Measurements from ENCODE around the gene PDLIM3. TPM values are rescaled to one million over a fixed set of nuclear protein-coding genes. Genes with fewer than 3 reads are reported as not detected.
"Not testable (repeated sequence)": the region's sequence is repeated elsewhere in the genome, so short reads cannot be mapped to it uniquely, and the experiment has no call there.

PDLIM3 gene
- total RNA-seq, 1 experiment from 2014 or later = 4.8 TPM

DNA sequence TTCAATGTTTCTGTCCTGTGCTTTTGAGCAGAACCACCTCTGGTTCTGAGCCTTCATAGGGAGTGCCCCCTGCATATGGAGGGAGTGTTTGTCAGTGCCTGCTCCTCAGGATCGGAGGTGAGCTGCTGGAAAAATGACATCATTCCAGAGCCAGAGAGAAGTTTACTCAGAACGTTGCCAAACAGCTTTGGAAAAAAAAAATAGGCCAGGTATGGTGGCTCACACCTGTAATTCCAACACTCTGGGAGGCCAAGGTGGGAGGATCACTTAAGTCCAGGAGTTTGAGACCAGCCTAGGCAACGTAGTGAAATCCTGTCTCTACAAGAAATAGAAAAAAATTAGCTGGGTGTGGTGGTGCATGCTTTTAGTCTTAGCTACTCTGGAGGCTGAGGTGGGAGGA, 27.2 kb upstream of the PDLIM3 start:
- Histone ChIP-seq H3K27me3 (replicated peaks; ENCODE audit: control insufficient read depth, insufficient read depth, low read length) (no peaks in the 10 kb centered on the region), H3K36me3 (ENCODE audit: control insufficient read depth, insufficient read depth, low read length) (no peaks in the 10 kb centered on the region), H3K4me3 (ENCODE audit: low read depth, low read length) (no peak overlapping the region), H3K4me1 (peaks cover 23% of the 10 kb centered on the region), H3K9me3 (no peaks in the 10 kb centered on the region)
- no TSS peak for BruUV-seq (replicated peaks)
- intact Hi-C loops (cut with micrococcal nuclease; ENCODE audit: unreplicated experiment) = no loop called here
- POLR2A ChIA-PET = no interaction called here
- Mint-ChIP-seq H3K4me1 (ENCODE audit: low read depth, unreplicated experiment) (peaks cover 30% of the 10 kb centered on the region), H3K9me3 (ENCODE audit: unreplicated experiment) (peaks cover 12% of the 10 kb centered on the region), H3K36me3 (ENCODE audit: insufficient read depth, unreplicated experiment) (no peaks in the 10 kb centered on the region), H3K27me3 (ENCODE audit: insufficient read depth, unreplicated experiment) (no peaks in the 10 kb centered on the region), H3K27ac (ENCODE audit: unreplicated experiment) (no peak overlapping the region), H3K4me3 (ENCODE audit: unreplicated experiment) (no peak overlapping the region)
- DNase-seq = no peak
- CTCF ChIA-PET = no interaction called here
- TF ChIP-seq, protein P1, sequence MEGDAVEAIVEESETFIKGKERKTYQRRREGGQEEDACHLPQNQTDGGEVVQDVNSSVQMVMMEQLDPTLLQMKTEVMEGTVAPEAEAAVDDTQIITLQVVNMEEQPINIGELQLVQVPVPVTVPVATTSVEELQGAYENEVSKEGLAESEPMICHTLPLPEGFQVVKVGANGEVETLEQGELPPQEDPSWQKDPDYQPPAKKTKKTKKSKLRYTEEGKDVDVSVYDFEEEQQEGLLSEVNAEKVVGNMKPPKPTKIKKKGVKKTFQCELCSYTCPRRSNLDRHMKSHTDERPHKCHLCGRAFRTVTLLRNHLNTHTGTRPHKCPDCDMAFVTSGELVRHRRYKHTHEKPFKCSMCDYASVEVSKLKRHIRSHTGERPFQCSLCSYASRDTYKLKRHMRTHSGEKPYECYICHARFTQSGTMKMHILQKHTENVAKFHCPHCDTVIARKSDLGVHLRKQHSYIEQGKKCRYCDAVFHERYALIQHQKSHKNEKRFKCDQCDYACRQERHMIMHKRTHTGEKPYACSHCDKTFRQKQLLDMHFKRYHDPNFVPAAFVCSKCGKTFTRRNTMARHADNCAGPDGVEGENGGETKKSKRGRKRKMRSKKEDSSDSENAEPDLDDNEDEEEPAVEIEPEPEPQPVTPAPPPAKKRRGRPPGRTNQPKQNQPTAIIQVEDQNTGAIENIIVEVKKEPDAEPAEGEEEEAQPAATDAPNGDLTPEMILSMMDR (IDR thresholded peaks at IDR 0.05; ENCODE audit: insufficient read depth in 1 of 2, low read depth in 1 of 2, low read length in 1 of 2, severe bottlenecking in 1 of 2, unreplicated experiment in 1 of 2) = no peak

DNA sequence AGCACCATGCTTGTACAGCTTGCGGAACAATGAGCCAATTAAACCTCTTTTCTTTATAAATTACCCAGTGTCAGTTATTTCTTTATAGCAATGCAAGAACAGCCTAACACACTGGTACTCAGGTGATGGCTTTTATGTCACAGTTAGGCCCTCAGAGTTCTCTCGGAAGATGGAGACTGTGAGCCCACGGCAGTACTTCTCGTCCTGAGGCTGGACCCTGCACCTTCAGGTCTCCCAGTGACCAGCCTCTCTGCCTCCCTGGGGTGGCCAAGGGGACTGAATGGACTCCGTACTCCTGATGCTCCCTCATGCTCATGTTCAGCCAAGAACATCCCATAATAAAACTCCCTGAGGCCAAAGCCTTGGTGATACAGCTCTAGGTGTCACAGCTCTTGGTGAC, 25.0 kb upstream of the PDLIM3 start:
- peak overlapping the region; percentile 82 for H3K27ac Mint-ChIP-seq (ENCODE audit: unreplicated experiment)
- H3K4me3 Mint-ChIP-seq (ENCODE audit: unreplicated experiment) = no peak overlapping the region
- no peaks in the 10 kb centered on the region for H3K36me3 ChIP-seq (ENCODE audit: control insufficient read depth, insufficient read depth, low read length)
- CTCF ChIA-PET = no interaction called here
- peaks cover 15% of the 10 kb centered on the region for H3K4me1 Mint-ChIP-seq (ENCODE audit: low read depth, unreplicated experiment)
- peaks cover 11% of the 10 kb centered on the region for H3K4me1 ChIP-seq
- H3K9me3 Mint-ChIP-seq (ENCODE audit: unreplicated experiment) = peaks cover 22% of the 10 kb centered on the region
- TF ChIP-seq, protein P1 (IDR thresholded peaks at IDR 0.05; ENCODE audit: insufficient read depth in 1 of 2, low read depth in 1 of 2, low read length in 1 of 2, severe bottlenecking in 1 of 2, unreplicated experiment in 1 of 2) = no peak
- no peaks in the 10 kb centered on the region for H3K36me3 Mint-ChIP-seq (ENCODE audit: insufficient read depth, unreplicated experiment)
- H3K4me3 ChIP-seq (ENCODE audit: low read depth, low read length) = no peak overlapping the region
- POLR2A ChIA-PET = no interaction called here
- H3K27me3 ChIP-seq (replicated peaks; ENCODE audit: control insufficient read depth, insufficient read depth, low read length) = no peaks in the 10 kb centered on the region
- H3K9me3 ChIP-seq = no peaks in the 10 kb centered on the region
- BruUV-seq (replicated peaks) = no TSS peak
- intact Hi-C loops (cut with micrococcal nuclease; ENCODE audit: unreplicated experiment) = no loop called here
- no peak for DNase-seq
- no peaks in the 10 kb centered on the region for H3K27me3 Mint-ChIP-seq (ENCODE audit: insufficient read depth, unreplicated experiment)

DNA sequence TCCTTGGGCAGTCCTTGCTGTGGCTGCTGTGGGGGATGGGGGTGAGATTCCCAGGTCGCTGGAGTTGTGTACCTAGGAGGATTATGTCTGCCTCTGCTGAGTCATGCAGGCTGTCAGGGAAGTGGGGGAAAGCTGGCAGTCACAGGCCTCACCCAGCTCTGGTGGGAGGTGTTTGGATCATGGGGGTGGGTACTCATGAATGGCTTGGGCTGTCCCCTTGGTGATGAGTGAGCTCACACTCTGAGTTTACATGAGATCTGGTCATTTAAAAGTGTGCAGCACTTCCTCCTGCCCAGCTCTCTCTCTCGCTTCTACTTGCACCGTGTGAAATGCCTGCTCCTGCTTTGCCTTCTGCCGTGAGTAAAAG, 24.6 kb upstream of the PDLIM3 start:
- DNase-seq = peak; percentile 55 to 79
- Histone ChIP-seq H3K9me3 (no peaks in the 10 kb centered on the region), H3K4me1 (peaks cover 11% of the 10 kb centered on the region), H3K36me3 (ENCODE audit: control insufficient read depth, insufficient read depth, low read length) (no peaks in the 10 kb centered on the region), H3K4me3 (ENCODE audit: low read depth, low read length) (no peak overlapping the region), H3K27me3 (replicated peaks; ENCODE audit: control insufficient read depth, insufficient read depth, low read length) (no peaks in the 10 kb centered on the region)
- H3K36me3 Mint-ChIP-seq (ENCODE audit: insufficient read depth, unreplicated experiment) = no peaks in the 10 kb centered on the region
- intact Hi-C loops (cut with micrococcal nuclease; ENCODE audit: unreplicated experiment) = no loop called here
- CTCF ChIA-PET = no interaction called here
- H3K4me1 Mint-ChIP-seq (ENCODE audit: low read depth, unreplicated experiment) = peaks cover 15% of the 10 kb centered on the region
- no TSS peak for BruUV-seq (replicated peaks)
- H3K27ac Mint-ChIP-seq (ENCODE audit: unreplicated experiment) = peak overlapping the region; percentile 82
- POLR2A ChIA-PET = no interaction called here
- TF ChIP-seq, protein P1 (IDR thresholded peaks at IDR 0.05; ENCODE audit: insufficient read depth in 1 of 2, low read depth in 1 of 2, low read length in 1 of 2, severe bottlenecking in 1 of 2, unreplicated experiment in 1 of 2) = no peak
- no peaks in the 10 kb centered on the region for H3K27me3 Mint-ChIP-seq (ENCODE audit: insufficient read depth, unreplicated experiment)
- H3K9me3 Mint-ChIP-seq (ENCODE audit: unreplicated experiment) = peaks cover 22% of the 10 kb centered on the region
- H3K4me3 Mint-ChIP-seq (ENCODE audit: unreplicated experiment) = no peak overlapping the region

DNA sequence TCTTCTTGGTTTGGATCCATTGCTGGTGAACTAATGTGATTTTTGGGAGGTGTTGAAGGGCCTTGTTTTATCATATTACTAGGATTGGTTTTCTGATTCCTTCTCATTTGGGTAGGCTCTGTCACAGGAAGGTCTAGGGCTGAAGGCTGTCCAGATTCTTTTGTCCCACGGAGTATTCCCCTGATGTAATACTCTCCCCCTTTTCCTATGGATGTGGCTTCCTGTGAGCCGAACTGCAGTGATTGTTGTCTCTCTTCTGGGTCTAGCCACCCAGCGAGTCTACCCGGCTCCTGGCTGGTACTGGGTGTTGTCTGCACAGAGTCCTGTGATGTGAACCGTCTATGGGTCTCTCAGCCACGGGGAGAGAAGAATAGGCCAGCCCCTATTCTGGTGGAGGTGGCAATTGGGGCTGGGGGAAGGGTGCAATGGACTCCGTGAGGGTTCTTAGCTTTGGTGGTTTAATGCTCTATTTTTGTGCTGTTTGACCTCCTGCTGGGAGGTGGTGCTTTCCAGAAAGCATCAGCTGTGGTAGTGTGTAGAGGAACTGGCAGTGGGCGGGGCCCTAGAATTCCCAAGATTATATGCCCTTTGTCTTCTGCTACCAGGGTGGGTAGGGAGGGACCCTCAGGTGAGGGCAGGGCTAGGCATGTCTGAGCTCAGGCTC, 24.1 kb upstream of the PDLIM3 start:
- DNase-seq; intact Hi-C loops (cut with micrococcal nuclease; ENCODE audit: unreplicated experiment); H3K4me3 Mint-ChIP-seq (ENCODE audit: unreplicated experiment); CTCF ChIA-PET; H3K9me3 ChIP-seq; H3K4me3 ChIP-seq (ENCODE audit: low read depth, low read length); H3K36me3 ChIP-seq (ENCODE audit: control insufficient read depth, insufficient read depth, low read length); BruUV-seq (replicated peaks); H3K27me3 Mint-ChIP-seq (ENCODE audit: insufficient read depth, unreplicated experiment); H3K27me3 ChIP-seq (replicated peaks; ENCODE audit: control insufficient read depth, insufficient read depth, low read length); H3K36me3 Mint-ChIP-seq (ENCODE audit: insufficient read depth, unreplicated experiment); POLR2A ChIA-PET: not testable (repeated sequence)
- peaks cover 15% of the 10 kb centered on the region for H3K4me1 Mint-ChIP-seq (ENCODE audit: low read depth, unreplicated experiment)
- peak overlapping the region; percentile 82 for H3K27ac Mint-ChIP-seq (ENCODE audit: unreplicated experiment)
- peaks cover 22% of the 10 kb centered on the region for H3K9me3 Mint-ChIP-seq (ENCODE audit: unreplicated experiment)
- H3K4me1 ChIP-seq = peaks cover 11% of the 10 kb centered on the region
